GM10266 (cell line): ENCODE results near the gene NTRK3.

Experiments
- DNase-seq: peaks from one replicate; pipeline ENCODE4 v3.0.0; 2012; ENCODE audit errors: extremely low spot score
- CTCF ChIP-seq: IDR thresholded peaks from 2 replicates; pipeline ENCODE4 v1.5.1; 2012; ENCODE audit warnings: mild to moderate bottlenecking, low read depth; ENCODE audit not compliant: control insufficient read depth, insufficient read depth; ENCODE audit errors: missing control alignments

NTRK3 gene

GRCh38 chr15:87877114-87877810 lies 379.3 kb downstream of the NTRK3 start:
- no peak for TF ChIP-seq CTCF
- no peak for DNase-seq

GRCh38 chr15:87874896-87875711 lies 381.4 kb downstream of the NTRK3 start:
- no peak for DNase-seq

GRCh38 chr15:87873516-87873915 lies 383.0 kb downstream of the NTRK3 start:
- DNase-seq = no peak
- TF ChIP-seq CTCF = no peak

More at GRCh38 chr15:87874896-87875711, 381.4 kb downstream of the NTRK3 start:
- TF ChIP-seq CTCF = no peak

- TF ChIP-seq CTCF = no peak
- DNase-seq = no peak
These were observed 384.7 kb downstream of the NTRK3 start for GRCh38 chr15:87871731-87872320.

DNA sequence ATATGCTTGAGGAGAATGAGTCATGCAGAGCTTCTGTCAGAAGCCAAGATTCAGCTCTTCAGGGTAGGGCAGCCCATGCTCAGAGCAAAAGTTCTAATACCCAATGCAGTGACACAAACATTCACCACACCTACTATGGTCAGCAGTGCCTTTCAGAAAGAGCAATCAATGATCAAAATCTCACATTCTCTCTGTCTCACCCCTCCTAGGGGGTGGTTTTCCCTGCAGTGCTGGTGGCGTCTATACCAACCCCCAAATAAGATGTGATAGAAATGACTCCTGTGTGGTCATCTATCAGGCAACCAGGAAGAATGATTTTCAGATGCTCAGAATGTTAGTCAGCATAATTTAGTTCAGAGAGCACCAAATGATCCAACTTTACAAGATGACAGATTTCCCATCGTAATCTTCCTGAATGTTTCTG lies 385.3 kb downstream of the NTRK3 start:
- TF ChIP-seq CTCF = no peak

DNA sequence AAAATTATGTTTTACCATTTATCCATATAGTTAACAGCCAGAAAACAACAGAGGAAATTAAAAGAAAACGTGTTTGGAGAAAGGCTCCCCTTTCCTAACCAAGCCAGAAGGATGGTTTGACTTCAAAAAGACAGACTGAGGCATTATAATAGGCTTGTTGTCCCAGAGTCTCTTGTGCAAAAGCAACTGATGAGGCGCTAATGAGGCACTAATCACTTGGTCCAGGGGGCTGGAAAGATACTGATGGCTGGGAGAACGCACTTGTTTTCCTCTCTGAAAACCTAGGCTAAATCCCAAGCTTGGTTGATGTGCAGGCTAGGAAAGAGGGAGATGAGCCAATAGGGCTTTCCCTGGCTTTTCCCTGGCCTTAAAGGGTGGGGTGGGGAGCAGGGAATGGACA lies 389.6 kb downstream of the NTRK3 start:
- DNase-seq = no peak
- no peak for TF ChIP-seq CTCF

More for the DNA sequence above, 385.3 kb downstream of the NTRK3 start:
- DNase-seq = no peak

DNA sequence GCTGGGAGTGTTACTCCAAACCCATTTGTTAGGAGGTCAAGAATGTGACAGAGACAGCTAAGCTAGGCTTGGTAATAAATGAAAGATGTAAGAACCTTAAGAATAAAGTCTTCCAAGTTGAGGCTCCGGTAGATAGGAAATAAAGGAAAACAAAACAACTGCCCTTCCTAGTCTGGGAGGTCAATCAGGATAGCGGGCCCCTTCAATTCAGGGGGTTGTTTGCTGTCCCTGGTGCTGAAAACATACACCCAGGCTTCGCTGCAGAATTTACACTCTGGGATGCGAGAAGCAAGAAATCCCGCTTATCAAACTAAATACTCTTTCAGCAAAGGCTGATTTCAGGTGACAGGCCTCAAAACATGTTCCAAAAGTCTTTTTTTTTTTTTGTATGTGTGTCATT lies 393.4 kb downstream of the NTRK3 start:
- DNase-seq = no peak
- TF ChIP-seq CTCF = no peak
